HepG2 (cell line): ENCODE data around the gene HTR4. TPM values are rescaled to one million over a fixed set of nuclear protein-coding genes. Genes with fewer than 3 reads are reported as not detected.

Experiments used
- ATAC-seq: fragments of 200-7000 bp; cut with Tn5 transposase; 3 replicates; pipeline ENCODE4 v1.9.1; 2020; ENCODE audit warnings: mild to moderate bottlenecking, moderate library complexity
- BruUV-seq: library from RNA; stranded (reverse); fragments of 400-500 nt; replicated peaks from 2 replicates; lab custom pipeline; 2021; lab: Mats Ljungman, UMichigan
- CTCF ChIA-PET: fragments of 300-600 bp; formaldehyde crosslinking; extraction: SDS; loops from one replicate; lab custom pipeline; 2021; ENCODE audit warnings: low total read pairs, inconsistent platforms, low intra/inter-chr PET ratio; lab: Yijun Ruan, JAX
- POLR2A ChIA-PET: fragments of 350-600 bp; sonication (Branson Sonifier 250); formaldehyde crosslinking; loops from one replicate; lab custom pipeline; 2020; ENCODE audit warnings: antibody characterized with exemption, inconsistent platforms; lab: Yijun Ruan, JAX
- DNase-seq: peaks from one replicate; pipeline ENCODE4 v3.0.0-alpha.2; 2015; ENCODE audit warnings: low spot score
- FAIRE-seq: peaks from 3 replicates; lab custom pipeline; 2011; peaks lifted over from hg19 to GRCh38; lab: Jason Lieb, UNC
- H2AFZ ChIP-seq: one replicate; pipeline ENCODE4 v1.6.1; 2011; ENCODE audit warnings: low read length, inconsistent platforms
- H3K27ac ChIP-seq: fragments of 300-600 bp; 3 replicates; pipeline ENCODE4 v1.8.0; 2011; ENCODE audit warnings: mixed run types, mild to moderate bottlenecking, mixed read lengths, low read length, inconsistent platforms; ENCODE audit not compliant: insufficient read depth; ENCODE audit errors: extremely low read length
- H3K27me3 ChIP-seq, 2 experiments: fragments of 200-600 bp in 1 of 2; 2 replicates in 1 of 2; 3 replicates in 1 of 2; pipeline versions ENCODE4 v1.6.0 to v1.8.0; 2011; ENCODE audit warnings: low read length in 2 of 2, mild to moderate bottlenecking in 2 of 2, moderate library complexity in 2 of 2, inconsistent platforms in 1 of 2; ENCODE audit not compliant: insufficient read depth in 2 of 2, control insufficient read depth in 1 of 2
- H3K36me3 ChIP-seq, 2 experiments: fragments of 200-600 bp in 1 of 2; replicated peaks in 1 of 2; 2 replicates in 1 of 2; 3 replicates in 1 of 2; pipeline versions ENCODE4 v1.5.1 to v1.8.0; 2011; ENCODE audit warnings: low read length in 2 of 2, inconsistent platforms in 1 of 2; ENCODE audit not compliant: insufficient read depth in 2 of 2, control insufficient read depth in 1 of 2
- H3K4me1 ChIP-seq: 2 replicates; pipeline ENCODE4 v1.5.1; 2012; ENCODE audit warnings: low read length, inconsistent platforms; ENCODE audit not compliant: insufficient read depth
- H3K4me2 ChIP-seq: 2 replicates; pipeline ENCODE4 v1.6.0; 2011; ENCODE audit warnings: low read depth, low read length, inconsistent platforms
- H3K4me3 ChIP-seq, 3 experiments: fragments of 200-600 bp in 1 of 3; sonication (generic), shearing (Covaris generic) in 1 of 3; replicated peaks in 1 of 3; 2 replicates each; pipeline ENCODE4 v1.5.1; 2011 to 2016; ENCODE audit warnings: low read length in 3 of 3, inconsistent platforms in 2 of 3, low read depth in 2 of 3, mild to moderate bottlenecking in 2 of 3, control low read depth in 1 of 3, mixed read lengths in 1 of 3; ENCODE audit not compliant: insufficient read depth in 1 of 3
- H3K79me2 ChIP-seq: one replicate; pipeline ENCODE4 v1.6.1; 2011; ENCODE audit warnings: low read length, inconsistent platforms; ENCODE audit not compliant: insufficient read depth
- H3K9ac ChIP-seq: 2 replicates; pipeline ENCODE4 v1.6.0; 2011; ENCODE audit warnings: mild to moderate bottlenecking, low read depth, low read length, inconsistent platforms; ENCODE audit not compliant: insufficient read depth
- H3K9me3 ChIP-seq: 2 replicates; pipeline ENCODE4 v1.5.1; 2012; ENCODE audit warnings: mild to moderate bottlenecking, low read length
- H4K20me1 ChIP-seq: 2 replicates; pipeline ENCODE4 v1.6.0; 2011; ENCODE audit warnings: inconsistent platforms, mild to moderate bottlenecking, low read length, moderate library complexity; ENCODE audit not compliant: insufficient read depth
- ATF7 ChIP-seq, 2 experiments: fragments of 450-650 bp in 1 of 2; sonication (generic) in 1 of 2; formaldehyde crosslinking in 1 of 2; IDR thresholded peaks; 2 replicates each; pipeline versions ENCODE4 v1.4.0 to v1.6.1; 2016 to 2020; ENCODE audit warnings: antibody characterized with exemption in 1 of 2, mild to moderate bottlenecking in 1 of 2, missing genetic modification reagents in 1 of 2
- CREB1 ChIP-seq, 2 experiments: fragments of 450-650 bp in 1 of 2; IDR thresholded peaks; 2 replicates each; pipeline ENCODE4 v1.6.1; 2016 to 2017; ENCODE audit warnings: control low read depth in 1 of 2, mild to moderate bottlenecking in 1 of 2, missing compliant biosample characterization in 1 of 2, missing genetic modification characterization in 1 of 2
- KLF12 ChIP-seq: sonication (generic); formaldehyde crosslinking; IDR thresholded peaks from 2 replicates; pipeline ENCODE4 v1.4.0; 2020; ENCODE audit warnings: missing genetic modification reagents, borderline replicate concordance
- LCORL ChIP-seq, 2 experiments: fragments of 450-650 bp in 1 of 2; sonication (generic) in 1 of 2; formaldehyde crosslinking in 1 of 2; IDR thresholded peaks; 2 replicates each; pipeline versions ENCODE4 v1.5.0 to v1.6.1; 2017 to 2020; ENCODE audit warnings: antibody characterized with exemption in 1 of 2, missing genetic modification reagents in 1 of 2
- MEIS1 ChIP-seq: sonication (generic); formaldehyde crosslinking; IDR thresholded peaks from 2 replicates; pipeline ENCODE4 v1.9.0; 2021; ENCODE audit warnings: mild to moderate bottlenecking, missing genetic modification reagents, moderate library complexity, borderline replicate concordance
- ZNF747 ChIP-seq: sonication (generic); formaldehyde crosslinking; IDR thresholded peaks from 2 replicates; pipeline ENCODE4 v1.8.1; 2023; ENCODE audit warnings: missing genetic modification reagents, mild to moderate bottlenecking, borderline replicate concordance
- WGBS: methylation state at CpG from one replicate; pipeline ENCODE4 v1.1.6; 2017; ENCODE audit warnings: low lambda C conversion rate; 5-methylcytosine and 5-hydroxymethylcytosine counted together
- in situ Hi-C: cut with HindIII; loops from 2 replicates; pipeline ENCODE4 v1.10.0; 2017; ENCODE audit warnings: low pct_unique_long_range_greater_than_20kb; ENCODE audit not compliant: extremely low pct_ligation_motif_present
- intact Hi-C: fragments of 100-400 bp; cut with micrococcal nuclease; formaldehyde crosslinking; loops from one replicate; pipeline ENCODE4 v1.10.0; 2022; ENCODE audit not compliant: unreplicated experiment
- polyA plus RNA-seq, 8 experiments: library from polyadenylated mRNA; depleted of rRNA in 3 of 8; stranded (reverse) in 7 of 8; unstranded in 1 of 8; fragments of >200 nt; fragmentation: Illumina TruSeq in 4 of 8; extraction: Trizol in 4 of 8; gene quantifications; 2 replicates each; pipeline versions ENCODE4 v1.2.1 to v1.2.3, GENCODE V29; 2011 to 2016; ENCODE audit warnings: low read depth in 4 of 8, missing spikeins in 1 of 8, mixed read lengths in 1 of 8; ENCODE audit not compliant: insufficient read depth in 1 of 8
- total RNA-seq, 5 experiments: library from RNA; depleted of rRNA; stranded (reverse); fragments of >200 nt; fragmentation: Illumina TruSeq; extraction: Trizol; gene quantifications; 2 replicates each; pipeline ENCODE4 v1.2.3, GENCODE V29; 2016; ENCODE audit warnings: low read depth in 1 of 5
- TF ChIP-seq, protein P1 (sequence below): sonication (generic); formaldehyde crosslinking; IDR thresholded peaks from 2 replicates; pipeline ENCODE4 v1.4.0; 2020; ENCODE audit warnings: missing genetic modification reagents, mild to moderate bottlenecking, borderline replicate concordance
- TF ChIP-seq, protein P2 (sequence below): sonication (generic); formaldehyde crosslinking; IDR thresholded peaks from 2 replicates; pipeline ENCODE4 v1.4.0; 2020; ENCODE audit warnings: missing genetic modification reagents
- TF ChIP-seq, protein P3 (sequence below): sonication (generic); formaldehyde crosslinking; IDR thresholded peaks from 2 replicates; pipeline ENCODE4 v1.5.0; 2020; ENCODE audit warnings: missing genetic modification reagents

The HTR4 gene
- total and polyA plus RNA-seq, 2 of the 13 experiments (the other 11 are each of a cell fraction or from before 2014, with no cell fraction given) = not detected

DNA sequence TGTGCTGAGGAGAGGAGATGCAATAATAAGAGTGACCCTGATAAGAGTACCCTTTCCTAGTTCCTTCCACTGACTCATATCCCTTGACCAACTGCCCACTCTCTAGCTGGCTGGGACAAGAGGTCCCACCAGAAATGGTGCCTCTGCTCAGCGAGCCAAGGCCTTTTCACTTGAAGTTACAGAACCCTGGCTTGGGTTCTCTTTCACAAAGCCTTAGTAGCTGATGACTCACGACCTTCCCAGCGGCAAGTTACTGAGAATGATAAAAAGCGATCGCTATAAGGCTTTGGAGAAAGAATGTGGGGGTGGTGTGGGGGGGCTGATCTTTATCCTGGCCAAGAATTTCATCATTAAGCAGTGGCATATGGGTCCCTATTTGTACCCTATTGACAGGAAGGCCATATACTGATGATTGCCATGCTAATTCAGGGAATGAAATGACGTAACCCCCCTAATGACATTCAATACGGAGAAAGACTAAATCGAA, 180.3 kb downstream of the HTR4 start:
- intact Hi-C loops = no loop called here
- DNase-seq (no peak), FAIRE-seq (no peak), ATAC-seq (no peak)
- H3K27me3 ChIP-seq = no peaks in the 10 kb centered on the region
- no peaks in the 10 kb centered on the region for H3K36me3 ChIP-seq
- H3K9ac ChIP-seq = no peak overlapping the region
- no TSS peak for BruUV-seq
- H4K20me1 ChIP-seq = no peaks in the 10 kb centered on the region
- H3K4me1 ChIP-seq = no peaks in the 10 kb centered on the region
- no peak for TF ChIP-seq LCORL (IDR thresholded peaks at IDR 0.05)
- TF ChIP-seq LCORL (CRISPR knock-in tag; IDR thresholded peaks at IDR 0.05) = no peak
- TF ChIP-seq ATF7 (IDR thresholded peaks at IDR 0.05) = peak; percentile 63
- no peak for TF ChIP-seq ATF7 (CRISPR knock-in tag; IDR thresholded peaks at IDR 0.05)
- TF ChIP-seq ZNF747 = no peak
- TF ChIP-seq MEIS1 = no peak
- TF ChIP-seq CREB1 (IDR thresholded peaks at IDR 0.05) = peak; percentile 7; the same call in 1 of the 2 replicates
- TF ChIP-seq CREB1 (CRISPR knock-in tag; IDR thresholded peaks at IDR 0.05) = no peak
- H3K9me3 ChIP-seq = no peaks in the 10 kb centered on the region
- CTCF ChIA-PET = no interaction called here
- in situ Hi-C loops = no loop called here
- 50% methylated on average over 8 of the region's 8 CpGs for WGBS
- H3K27ac ChIP-seq = no peak overlapping the region
- POLR2A ChIA-PET = no interaction called here
- no peak overlapping the region for H3K4me3 ChIP-seq
- H2AFZ ChIP-seq = no peak overlapping the region
- no peak overlapping the region for H3K4me2 ChIP-seq
- no peaks in the 10 kb centered on the region for H3K79me2 ChIP-seq

DNA sequence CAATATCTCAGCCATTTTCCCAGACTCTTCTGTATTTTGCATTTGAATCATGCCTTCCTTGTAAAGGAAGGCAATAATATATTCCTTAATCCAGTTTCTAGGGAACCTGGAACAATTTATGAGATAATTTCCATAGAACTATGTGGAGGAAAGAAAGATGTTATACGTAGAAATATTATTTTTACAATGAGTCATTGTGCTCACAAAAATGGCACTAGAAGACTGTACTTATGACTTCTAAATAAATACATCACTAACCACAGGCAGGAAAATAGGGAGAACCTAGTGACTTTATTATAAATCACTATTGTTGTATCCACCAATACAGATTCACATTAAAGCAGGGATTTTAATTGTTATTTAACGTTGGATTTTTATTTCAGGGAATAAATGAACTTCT, 182.9 kb downstream of the HTR4 start:
- Histone ChIP-seq H3K4me3 (no peak overlapping the region), H2AFZ (no peak overlapping the region), H3K27ac (no peak overlapping the region), H3K9ac (no peak overlapping the region), H3K36me3 (no peaks in the 10 kb centered on the region), H3K4me2 (no peak overlapping the region), H3K79me2 (no peaks in the 10 kb centered on the region), H4K20me1 (no peaks in the 10 kb centered on the region), H3K9me3 (no peaks in the 10 kb centered on the region), H3K27me3 (no peaks in the 10 kb centered on the region), H3K4me1 (no peaks in the 10 kb centered on the region)
- BruUV-seq = no TSS peak
- DNase-seq (no peak), ATAC-seq (no peak), FAIRE-seq (no peak)
- POLR2A ChIA-PET = no interaction called here
- intact Hi-C loops = no loop called here
- in situ Hi-C loops = no loop called here
- 30% methylated on average over 2 of the region's 2 CpGs for WGBS
- TF ChIP-seq, protein P1, sequence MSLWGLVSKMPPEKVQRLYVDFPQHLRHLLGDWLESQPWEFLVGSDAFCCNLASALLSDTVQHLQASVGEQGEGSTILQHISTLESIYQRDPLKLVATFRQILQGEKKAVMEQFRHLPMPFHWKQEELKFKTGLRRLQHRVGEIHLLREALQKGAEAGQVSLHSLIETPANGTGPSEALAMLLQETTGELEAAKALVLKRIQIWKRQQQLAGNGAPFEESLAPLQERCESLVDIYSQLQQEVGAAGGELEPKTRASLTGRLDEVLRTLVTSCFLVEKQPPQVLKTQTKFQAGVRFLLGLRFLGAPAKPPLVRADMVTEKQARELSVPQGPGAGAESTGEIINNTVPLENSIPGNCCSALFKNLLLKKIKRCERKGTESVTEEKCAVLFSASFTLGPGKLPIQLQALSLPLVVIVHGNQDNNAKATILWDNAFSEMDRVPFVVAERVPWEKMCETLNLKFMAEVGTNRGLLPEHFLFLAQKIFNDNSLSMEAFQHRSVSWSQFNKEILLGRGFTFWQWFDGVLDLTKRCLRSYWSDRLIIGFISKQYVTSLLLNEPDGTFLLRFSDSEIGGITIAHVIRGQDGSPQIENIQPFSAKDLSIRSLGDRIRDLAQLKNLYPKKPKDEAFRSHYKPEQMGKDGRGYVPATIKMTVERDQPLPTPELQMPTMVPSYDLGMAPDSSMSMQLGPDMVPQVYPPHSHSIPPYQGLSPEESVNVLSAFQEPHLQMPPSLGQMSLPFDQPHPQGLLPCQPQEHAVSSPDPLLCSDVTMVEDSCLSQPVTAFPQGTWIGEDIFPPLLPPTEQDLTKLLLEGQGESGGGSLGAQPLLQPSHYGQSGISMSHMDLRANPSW (CRISPR knock-in tag) = no peak
- TF ChIP-seq, protein P2, sequence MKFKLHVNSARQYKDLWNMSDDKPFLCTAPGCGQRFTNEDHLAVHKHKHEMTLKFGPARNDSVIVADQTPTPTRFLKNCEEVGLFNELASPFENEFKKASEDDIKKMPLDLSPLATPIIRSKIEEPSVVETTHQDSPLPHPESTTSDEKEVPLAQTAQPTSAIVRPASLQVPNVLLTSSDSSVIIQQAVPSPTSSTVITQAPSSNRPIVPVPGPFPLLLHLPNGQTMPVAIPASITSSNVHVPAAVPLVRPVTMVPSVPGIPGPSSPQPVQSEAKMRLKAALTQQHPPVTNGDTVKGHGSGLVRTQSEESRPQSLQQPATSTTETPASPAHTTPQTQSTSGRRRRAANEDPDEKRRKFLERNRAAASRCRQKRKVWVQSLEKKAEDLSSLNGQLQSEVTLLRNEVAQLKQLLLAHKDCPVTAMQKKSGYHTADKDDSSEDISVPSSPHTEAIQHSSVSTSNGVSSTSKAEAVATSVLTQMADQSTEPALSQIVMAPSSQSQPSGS (CRISPR knock-in tag) = no peak
- no peak for TF ChIP-seq KLF12 (CRISPR knock-in tag)
- TF ChIP-seq, protein P3, sequence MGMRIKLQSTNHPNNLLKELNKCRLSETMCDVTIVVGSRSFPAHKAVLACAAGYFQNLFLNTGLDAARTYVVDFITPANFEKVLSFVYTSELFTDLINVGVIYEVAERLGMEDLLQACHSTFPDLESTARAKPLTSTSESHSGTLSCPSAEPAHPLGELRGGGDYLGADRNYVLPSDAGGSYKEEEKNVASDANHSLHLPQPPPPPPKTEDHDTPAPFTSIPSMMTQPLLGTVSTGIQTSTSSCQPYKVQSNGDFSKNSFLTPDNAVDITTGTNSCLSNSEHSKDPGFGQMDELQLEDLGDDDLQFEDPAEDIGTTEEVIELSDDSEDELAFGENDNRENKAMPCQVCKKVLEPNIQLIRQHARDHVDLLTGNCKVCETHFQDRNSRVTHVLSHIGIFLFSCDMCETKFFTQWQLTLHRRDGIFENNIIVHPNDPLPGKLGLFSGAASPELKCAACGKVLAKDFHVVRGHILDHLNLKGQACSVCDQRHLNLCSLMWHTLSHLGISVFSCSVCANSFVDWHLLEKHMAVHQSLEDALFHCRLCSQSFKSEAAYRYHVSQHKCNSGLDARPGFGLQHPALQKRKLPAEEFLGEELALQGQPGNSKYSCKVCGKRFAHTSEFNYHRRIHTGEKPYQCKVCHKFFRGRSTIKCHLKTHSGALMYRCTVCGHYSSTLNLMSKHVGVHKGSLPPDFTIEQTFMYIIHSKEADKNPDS = no peak
- CTCF ChIA-PET = no interaction called here
